ENCODE results near the gene DIRAS3. TPM values are rescaled to one million over a fixed set of nuclear protein-coding genes. Genes with fewer than 3 reads are reported as not detected.

The DIRAS3 gene
- total and polyA plus RNA-seq, 2 of the 8 experiments (the other 6 are each of a cell fraction or from before 2014, with no cell fraction given) = 0.11 TPM; not detected in 1

- Histone ChIP-seq H3K56ac (replicated peaks; ENCODE audit: insufficient read length, low read depth, low read length) (no peak overlapping the region), H3K36me3 (ENCODE audit: control insufficient read depth in 2 of 4, insufficient read depth in 4 of 4, low read length in 3 of 4) (no peaks in the 10 kb centered on the region), H2BK12ac (ENCODE audit: low read depth, low read length) (no peak overlapping the region), H2BK5ac (ENCODE audit: low read depth, low read length) (no peak overlapping the region), H3K27ac (ENCODE audit: low read depth, low read length) (no peak overlapping the region), H3K14ac (ENCODE audit: insufficient read length) (no peak overlapping the region), H3K79me1 (ENCODE audit: low read depth, low read length) (no peaks in the 10 kb centered on the region), H4K8ac (ENCODE audit: extremely low read depth, insufficient read depth, low read length) (no peak overlapping the region), H4K91ac (replicated peaks; ENCODE audit: insufficient read length, low read length) (no peak overlapping the region), H4K5ac (ENCODE audit: insufficient read length, low read depth, low read length) (no peak overlapping the region), H3K4me2 (ENCODE audit: insufficient read depth in 1 of 2, low read depth in 2 of 2, low read length in 2 of 2) (no peak overlapping the region), H3K79me2 (ENCODE audit: control insufficient read depth in 1 of 2, insufficient read depth in 2 of 2, low read length in 2 of 2) (no peaks in the 10 kb centered on the region), H3K27me3 (replicated peaks in 1 of 4; ENCODE audit: control insufficient read depth in 3 of 4, extremely low read depth in 1 of 4, insufficient read depth in 3 of 4, low read length in 3 of 4) (no peaks in the 10 kb centered on the region), H2BK20ac (ENCODE audit: low read length) (no peak overlapping the region), H3K18ac (ENCODE audit: extremely low read depth, low read length) (no peak overlapping the region), H3K23me2 (ENCODE audit: low read depth, low read length) (no peaks in the 10 kb centered on the region), H2AK5ac (ENCODE audit: low read depth, low read length) (no peak overlapping the region), H3K9ac (replicated peaks in 1 of 4; ENCODE audit: extremely low read depth in 1 of 4, low read depth in 3 of 4, low read length in 3 of 4) (no peak overlapping the region), H3K23ac (ENCODE audit: insufficient read length) (no peak overlapping the region), H2AFZ (ENCODE audit: low read length) (no peak overlapping the region), H3K4me3 (ENCODE audit: extremely low read depth in 1 of 4, insufficient read depth in 2 of 4, low read depth in 3 of 4, low read length in 4 of 4) (no peak overlapping the region), H2BK120ac (replicated peaks; ENCODE audit: low read depth, low read length) (no peak overlapping the region), H2BK15ac (ENCODE audit: low read length) (no peak overlapping the region), H3K4me1 (replicated peaks in 1 of 4; ENCODE audit: control insufficient read depth in 3 of 4, insufficient read depth in 4 of 4, low read length in 3 of 4) (no peaks in the 10 kb centered on the region), H3K4ac (replicated peaks; ENCODE audit: insufficient read length, low read depth, low read length) (no peak overlapping the region), H4K20me1 (replicated peaks in 1 of 2; ENCODE audit: control insufficient read depth in 1 of 2, insufficient read depth in 2 of 2, low read length in 2 of 2) (no peaks in the 10 kb centered on the region), H3K9me3 (ENCODE audit: insufficient read depth in 2 of 2, low read depth in 1 of 2, low read length in 1 of 2) (no peaks in the 10 kb centered on the region)
- DNase-seq (ENCODE audit: low read depth in 1 of 2, low spot score in 2 of 2) (no peak), FAIRE-seq (no peak)
- ChIA-PET CTCF (ENCODE audit: partially characterized antibody) (interaction anchor here (6.3 kb wide), 1 partner anchor 159 kb away, joined by 146 read pairs; no protein-coding TSS in a partner anchor), POLR2A (ENCODE audit: partially characterized antibody) (no interaction called here)
- TF ChIP-seq SAP30 (IDR thresholded peaks at IDR 0.05; ENCODE audit: insufficient read depth, insufficient replicate concordance, low read length) (no peak), POLR2AphosphoS5 (IDR thresholded peaks at IDR 0.05; ENCODE audit: low read depth, low read length) (no peak), JUN (IDR thresholded peaks at IDR 0.05; ENCODE audit: low read depth, low read length) (no peak), CBX5 (IDR thresholded peaks at IDR 0.05; ENCODE audit: low read depth, low read length) (no peak), HDAC6 (IDR thresholded peaks at IDR 0.05; ENCODE audit: low read depth, low read length) (no peak)
- 95% methylated on average over 4 of the region's 4 CpGs; no CpG with 5 or more reads in 1 of the 2 experiments for WGBS, 2 experiments (ENCODE audit: extremely low coverage in 1 of 2, insufficient coverage in 1 of 2, insufficient read length in 1 of 2, insufficient replicate concordance in 2 of 2, low coverage in 1 of 2, low lambda C conversion rate in 2 of 2, missing lambda C conversion rate in 1 of 2)
Observed at GRCh38 chr1:68013351-68013750, 37.1 kb downstream of the DIRAS3 start.

Measured in H1 (cell line).